GM21390 (cell line): ENCODE measurements around the gene MAP1LC3A.

ENCODE experiments used
- ATAC-seq: cut with Tn5 transposase; IDR thresholded peaks from one replicate; pipeline ENCODE4 v1.9.1; 2021; ENCODE audit not compliant: unreplicated experiment

The MAP1LC3A gene

GRCh38 chr20:34528921-34529297, 29.6 kb upstream of the MAP1LC3A start:
- ATAC-seq, result no peak

GRCh38 chr20:34529742-34530141, 28.8 kb upstream of the MAP1LC3A start:
- no peak for ATAC-seq

DNA sequence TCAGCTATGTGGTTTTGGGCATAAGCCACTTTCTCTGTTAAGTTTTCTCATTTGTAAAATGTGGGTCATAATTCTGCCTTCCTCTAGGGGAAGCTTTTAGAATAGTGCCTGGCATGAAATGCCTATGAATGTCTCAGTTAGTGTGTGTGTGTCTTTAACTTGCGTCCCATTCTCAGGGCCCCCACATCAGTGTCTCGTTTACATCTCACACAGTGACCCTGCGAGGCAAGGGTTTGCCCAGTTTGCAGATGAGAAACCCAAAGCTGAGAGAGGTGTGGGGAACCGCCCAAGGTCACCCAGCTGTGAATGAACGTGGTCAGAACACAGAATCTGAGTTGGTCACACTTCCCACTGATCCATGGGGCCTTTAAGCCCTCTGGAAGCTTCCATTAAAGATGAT, 28.2 kb upstream of the MAP1LC3A start:
- no peak for ATAC-seq

DNA sequence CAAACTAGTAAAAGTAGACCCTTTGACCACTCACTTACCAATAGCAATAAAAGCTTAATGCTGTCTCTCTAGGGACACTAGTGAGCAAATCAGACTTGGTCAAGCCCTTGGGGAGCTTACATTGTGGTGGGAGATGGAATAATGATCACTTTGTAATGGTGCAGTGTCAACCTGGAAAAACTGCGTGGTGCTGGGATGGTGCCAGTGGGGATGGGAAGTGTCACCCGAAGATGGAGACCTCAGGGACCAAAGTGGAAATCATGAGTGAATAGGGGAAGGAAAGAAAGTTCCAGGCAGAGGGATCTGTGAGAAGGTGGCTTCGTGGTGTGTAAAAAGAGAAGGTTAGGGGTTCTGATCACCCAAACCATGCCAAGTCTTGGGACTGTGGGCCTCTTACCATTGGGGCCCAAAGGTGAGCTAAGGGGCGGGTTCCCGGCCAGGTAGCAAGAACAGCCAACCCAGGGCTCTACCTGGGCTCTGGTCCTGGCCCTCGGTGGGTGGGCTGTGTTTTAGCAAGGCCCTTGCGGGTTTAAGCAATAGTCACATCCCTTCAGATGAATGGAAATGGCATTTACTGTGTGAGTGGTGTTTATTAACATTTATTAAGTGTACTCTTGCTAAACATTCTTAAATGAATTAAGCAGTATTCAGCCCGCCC, 26.8 kb upstream of the MAP1LC3A start:
- no peak for ATAC-seq

DNA sequence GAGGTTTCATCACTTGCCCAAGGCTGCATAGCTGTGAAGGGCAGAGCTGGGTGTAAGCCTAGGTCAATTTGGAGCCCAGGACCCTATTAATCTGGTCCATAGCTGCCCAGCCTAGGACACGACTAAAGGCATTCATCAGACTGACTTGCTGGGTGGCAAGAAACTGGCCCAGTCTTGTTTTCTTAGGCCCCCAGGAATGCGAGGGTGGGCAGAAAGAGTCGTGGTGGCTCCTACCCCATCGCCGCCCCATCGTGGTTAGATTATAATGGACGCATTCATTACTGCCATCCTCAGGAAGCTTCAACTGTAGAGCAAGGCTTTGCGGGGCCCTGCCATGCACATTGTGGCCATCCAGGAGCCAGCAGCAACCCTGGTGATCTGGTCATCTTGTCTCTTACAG, 26.2 kb upstream of the MAP1LC3A start:
- ATAC-seq, result no peak

DNA sequence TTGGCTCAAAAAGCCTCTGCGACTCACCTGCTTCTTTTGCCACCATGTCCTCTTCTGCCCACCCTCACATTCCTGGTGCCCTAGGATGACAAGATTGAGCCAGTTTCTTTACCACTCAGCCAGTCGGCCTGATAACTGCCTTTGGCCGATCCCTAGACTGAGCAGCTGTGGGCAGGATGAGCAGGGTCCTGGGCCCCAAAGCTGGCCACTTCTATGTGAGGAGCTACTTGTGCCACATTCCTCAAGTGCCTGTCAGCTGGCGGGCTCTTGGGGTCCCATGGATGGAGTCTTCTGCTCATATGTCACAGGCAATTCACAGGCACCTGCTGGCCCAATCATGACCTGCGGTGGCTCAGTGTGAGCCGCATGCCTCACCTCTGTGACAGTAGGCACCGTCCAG, 25.8 kb upstream of the MAP1LC3A start:
- ATAC-seq, result no peak

DNA sequence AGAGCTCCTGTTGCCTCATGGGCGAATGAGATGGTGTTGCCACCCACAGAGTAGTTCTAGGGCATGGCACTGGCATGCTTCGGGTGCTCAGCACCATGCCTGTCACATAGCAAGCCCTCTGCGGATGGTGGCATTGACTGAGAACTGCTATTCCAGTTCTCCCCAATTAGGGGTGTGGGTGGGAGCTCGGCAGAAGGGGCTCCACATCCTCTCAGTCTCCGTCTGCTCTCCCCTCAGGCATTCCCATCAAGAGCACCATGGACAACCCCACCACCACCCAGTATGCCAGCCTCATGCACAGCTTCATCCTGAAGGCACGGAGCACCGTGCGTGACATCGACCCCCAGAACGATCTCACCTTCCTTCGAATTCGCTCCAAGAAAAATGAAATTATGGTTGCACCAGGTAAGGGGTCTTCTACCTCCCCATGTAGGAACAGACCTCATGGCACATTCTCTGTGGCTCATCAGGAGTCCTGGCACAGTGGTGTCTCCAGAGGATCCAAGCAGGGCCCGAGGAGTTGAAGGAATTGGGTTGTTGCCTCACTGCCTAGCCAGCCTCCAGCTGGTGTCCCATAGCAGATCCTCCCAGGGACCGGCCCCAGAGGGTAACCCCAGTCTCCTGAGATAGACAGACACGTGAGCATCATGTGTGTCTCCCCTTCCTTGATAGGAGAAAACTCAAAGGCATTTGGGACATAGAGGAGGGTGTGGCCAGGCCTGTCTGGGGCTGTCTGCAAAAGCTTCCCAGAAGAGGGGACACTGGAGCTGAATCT, 23.9 kb upstream of the MAP1LC3A start:
- ATAC-seq, result no peak

DNA sequence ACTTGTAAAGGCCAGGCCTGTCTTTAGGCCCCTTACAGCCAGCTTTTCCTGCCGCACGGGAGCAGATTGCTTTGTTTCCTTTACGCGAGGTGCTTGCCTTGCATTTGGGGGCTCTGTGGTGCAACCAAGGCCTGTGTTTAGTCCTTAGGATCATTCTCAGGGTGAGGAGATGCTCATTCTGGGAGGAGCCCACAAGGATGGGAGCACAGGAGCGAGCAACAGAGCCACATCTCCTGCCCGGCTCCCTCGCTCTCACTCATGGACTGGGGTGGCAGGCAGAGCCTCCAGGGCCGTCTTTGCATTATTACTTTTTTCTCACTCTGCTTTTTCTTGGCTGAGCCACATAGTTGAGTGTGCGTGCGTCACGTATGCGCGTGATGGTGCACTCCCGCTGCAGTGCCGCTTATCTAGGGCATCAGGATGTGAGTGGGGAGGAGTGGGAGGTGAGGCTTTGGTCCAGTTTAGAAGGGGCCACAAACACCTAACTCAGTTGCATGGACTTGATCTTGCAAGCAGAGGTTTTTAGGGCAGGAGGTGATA, 23.1 kb upstream of the MAP1LC3A start:
- ATAC-seq, result no peak

DNA sequence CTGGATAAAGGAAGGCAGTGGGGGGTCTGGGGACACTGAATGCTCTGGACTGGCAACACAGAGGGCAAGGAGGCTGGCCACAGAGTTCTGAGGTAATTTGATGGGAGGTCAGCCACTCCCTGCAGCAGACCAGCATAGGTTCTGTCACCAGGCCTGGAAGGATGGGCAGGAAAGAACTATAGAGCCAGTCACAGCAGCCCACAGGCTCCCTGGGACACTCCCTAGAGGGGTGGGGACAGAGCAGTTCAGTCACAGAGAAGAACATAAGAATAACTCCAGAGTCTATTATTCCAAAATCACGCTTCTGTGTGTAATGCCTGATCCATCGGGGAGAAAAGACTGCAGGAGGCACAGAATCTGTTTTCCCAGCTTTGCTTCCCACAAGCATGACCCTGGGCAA, 22.7 kb upstream of the MAP1LC3A start:
- no peak for ATAC-seq

- no peak for ATAC-seq
Observed at GRCh38 chr20:34536798-34537394, 21.6 kb upstream of the MAP1LC3A start.

GRCh38 chr20:34537651-34538050, 20.9 kb upstream of the MAP1LC3A start:
- ATAC-seq, result no peak

DNA sequence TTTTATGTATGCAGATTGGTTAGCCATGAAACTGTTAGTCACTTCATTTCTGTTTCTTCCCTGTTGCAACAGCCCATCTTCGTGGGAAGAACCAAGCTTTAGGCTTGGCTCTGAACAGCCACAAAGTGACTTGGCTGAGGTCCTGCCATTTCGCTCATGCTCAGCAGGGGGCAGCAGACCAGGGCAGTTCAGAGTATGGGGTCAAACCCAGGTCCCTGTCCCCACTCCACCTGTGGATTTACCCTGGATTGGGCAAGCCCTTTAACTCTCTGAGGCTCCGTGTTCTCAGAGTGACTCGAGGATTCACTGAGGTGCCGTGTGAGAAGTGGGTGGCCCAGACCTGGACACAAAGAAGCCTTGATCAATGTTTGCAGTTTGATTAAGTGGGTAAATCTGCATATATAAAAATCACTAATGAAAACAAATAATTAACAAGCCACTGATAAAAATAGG, 19.8 kb upstream of the MAP1LC3A start:
- ATAC-seq, result no peak

- ATAC-seq, result no peak
Observed at GRCh38 chr20:34539756-34540155, 18.8 kb upstream of the MAP1LC3A start.

- ATAC-seq, result no peak
Observed at GRCh38 chr20:34540596-34541263, 17.8 kb upstream of the MAP1LC3A start.

- ATAC-seq, result no peak
Observed at GRCh38 chr20:34541264-34541901, 17.1 kb upstream of the MAP1LC3A start.

DNA sequence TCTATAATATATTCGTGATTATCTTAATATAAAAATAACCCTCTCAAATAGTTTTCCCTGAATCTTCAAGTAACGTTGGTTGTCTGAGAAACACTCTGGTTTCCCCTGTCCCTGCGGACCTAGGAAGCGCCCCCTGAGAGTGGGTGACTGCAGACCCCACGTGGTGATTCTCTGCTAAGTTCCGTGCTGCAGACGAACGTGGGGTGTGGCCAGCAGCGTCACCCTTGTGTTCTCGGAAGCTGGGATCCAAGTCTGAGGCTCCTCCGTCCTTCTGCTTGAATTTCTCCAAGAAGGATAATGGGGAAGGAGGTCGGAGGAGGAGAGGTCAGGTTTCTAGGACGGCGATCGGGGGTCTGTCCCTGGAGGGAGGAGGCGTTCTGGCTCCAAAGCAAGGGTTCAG, 16.6 kb upstream of the MAP1LC3A start:
- no peak for ATAC-seq

DNA sequence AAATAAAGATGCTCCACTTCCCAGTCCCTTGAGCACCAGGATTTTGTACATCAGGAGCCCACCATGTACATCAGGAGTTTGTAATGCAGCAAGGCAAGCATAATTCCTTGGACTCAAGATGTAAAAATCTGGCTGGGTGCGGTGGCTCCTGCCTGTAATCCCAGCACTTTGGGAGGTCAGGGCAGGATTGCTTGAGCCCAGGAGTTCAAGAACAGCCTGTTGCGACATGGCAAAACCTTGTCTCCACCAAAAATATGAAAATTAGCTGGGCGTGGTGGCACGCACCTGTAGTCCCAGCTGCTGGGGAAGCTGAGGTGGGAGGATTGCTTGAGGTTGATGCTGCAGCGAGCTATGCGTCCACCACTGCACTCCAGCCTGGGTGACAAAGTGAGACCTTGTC, 16.1 kb upstream of the MAP1LC3A start:
- ATAC-seq, result no peak

DNA sequence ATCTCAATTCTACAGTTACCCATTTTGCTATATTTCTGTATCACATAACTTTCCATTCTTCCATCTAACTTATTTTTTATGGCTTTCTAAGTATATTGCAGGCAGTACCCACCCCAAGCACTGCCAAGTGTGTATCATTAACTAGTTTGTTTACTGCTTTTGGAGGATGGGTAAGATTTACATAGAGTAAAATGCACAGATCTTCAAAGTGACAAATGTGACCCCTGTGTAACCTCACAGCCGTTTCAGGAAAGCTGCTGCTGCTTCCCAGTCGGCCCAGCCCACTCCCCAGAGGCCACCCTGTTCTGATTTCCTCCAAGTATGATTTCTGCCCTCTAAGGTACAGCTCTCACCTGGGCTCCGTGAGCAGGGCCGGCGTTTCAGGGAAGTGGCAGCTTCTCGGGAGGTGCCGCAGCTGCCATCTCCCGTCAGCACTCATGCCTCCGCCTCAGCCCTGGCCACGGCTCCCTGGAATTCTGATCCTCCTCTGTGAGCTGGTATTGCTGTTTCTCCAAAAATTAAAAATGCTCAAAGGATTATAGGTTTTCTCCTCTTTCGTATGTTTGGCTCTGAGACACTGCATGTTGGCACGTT, 15.0 kb upstream of the MAP1LC3A start:
- no peak for ATAC-seq

- ATAC-seq, result no peak
Observed at GRCh38 chr20:34544109-34544796, 14.3 kb upstream of the MAP1LC3A start.

- ATAC-seq, result no peak
Observed at GRCh38 chr20:34546751-34547181, 11.8 kb upstream of the MAP1LC3A start.
